Esophagus mucosa (tissue), 1 donor: Measurements from ENCODE around the gene RFXAP. TPM values are rescaled to one million over a fixed set of nuclear protein-coding genes. Genes with fewer than 3 reads are reported as not detected.

Source experiments
- ATAC-seq: fragments of 200-7000 bp; cut with Tn5 transposase; one replicate; pipeline ENCODE4 v1.9.1; 2020
- total RNA-seq: library from RNA; stranded (reverse); gene quantifications from one replicate; pipeline ENCODE4 v1.2.4, GENCODE V29; 2023
- donor health status: DM: yes; HTN: yes; CAD: no.

Gene RFXAP
- total RNA-seq, 1 donor from 2014 or later, result 2.6 TPM

DNA sequence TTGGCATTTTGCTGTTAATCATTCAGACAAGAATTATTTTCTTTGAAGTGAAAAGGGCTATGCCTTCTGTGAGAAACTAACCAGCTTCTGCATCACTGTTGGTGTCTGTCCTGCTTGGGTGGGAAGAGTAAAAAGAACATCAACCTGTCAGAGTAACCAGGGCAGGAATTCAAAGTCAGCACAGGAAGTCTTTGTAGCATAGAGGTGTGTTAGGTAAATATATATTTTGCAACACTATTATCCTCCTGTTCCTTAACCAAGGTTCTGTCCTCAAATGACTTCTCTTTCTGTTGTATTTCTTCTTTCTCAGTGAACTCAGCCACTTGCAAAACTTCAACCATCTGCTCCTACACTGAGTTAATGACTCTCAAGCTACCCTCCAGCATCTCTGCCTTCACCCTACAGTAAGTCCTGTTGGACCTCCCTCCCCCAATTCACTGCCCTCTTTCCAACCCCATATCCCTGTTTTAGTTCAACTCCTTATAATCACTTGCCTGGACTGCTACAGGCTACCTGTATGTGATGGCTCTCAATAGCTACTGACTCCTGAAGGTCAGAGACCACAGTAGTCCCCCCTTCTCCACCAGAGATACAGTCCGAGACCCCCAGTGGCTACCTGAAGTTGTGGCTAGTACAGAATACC lies 51.1 kb downstream of the RFXAP start:
- ATAC-seq, result peak; percentile 39

DNA sequence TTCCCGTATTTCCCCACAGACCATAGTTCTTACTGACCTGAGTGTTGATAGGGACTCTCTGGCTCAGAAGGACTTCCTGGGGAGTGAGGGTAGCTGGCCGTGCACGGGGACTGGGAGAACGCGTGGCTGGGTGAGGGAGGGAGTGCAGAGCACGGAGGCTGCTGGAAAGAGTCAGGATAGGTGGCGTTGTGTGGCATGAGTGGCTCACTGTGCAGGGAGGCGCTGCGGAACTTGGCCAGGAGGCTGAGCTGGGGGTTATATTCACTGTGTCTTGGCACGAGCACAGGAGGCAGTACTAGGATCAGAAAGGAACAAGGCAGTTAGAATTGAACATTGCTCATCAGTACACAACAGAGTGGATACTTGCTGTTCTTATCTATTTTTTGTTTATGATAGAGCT lies 53.6 kb downstream of the RFXAP start:
- no peak for ATAC-seq

- no peak for ATAC-seq
These were observed 56.4 kb downstream of the RFXAP start for GRCh38 chr13:36875431-36875830.

GRCh38 chr13:36875961-36876360 lies 56.9 kb downstream of the RFXAP start:
- no peak for ATAC-seq

Other genes starting within 250 kb of the RFXAP start
- not detected for gene SERTM1, start 145.2 kb upstream of the RFXAP start, total RNA-seq
- gene SMAD9, start 101.0 kb downstream of the RFXAP start, total RNA-seq, result 0.68 TPM
- gene ALG5, start 180.1 kb downstream of the RFXAP start, total RNA-seq, result 20.0 TPM
- gene EXOSC8, start 181.6 kb downstream of the RFXAP start, total RNA-seq, result 34.5 TPM
- gene SUPT20H, start 240.5 kb downstream of the RFXAP start, total RNA-seq, result 27.1 TPM